Pancreas (tissue), 10 donors: ENCODE measurements around the gene MID1. TPM values are rescaled to one million over a fixed set of nuclear protein-coding genes. Genes with fewer than 3 reads are reported as not detected.

Experiments
- ATAC-seq, 4 donors: fragments of 200-7000 bp; cut with Tn5 transposase; one replicate each; pipeline versions ENCODE4 v1.8.0 to v1.9.1; 2020; ENCODE audit warnings: mild to moderate bottlenecking in 4 of 4, moderate library complexity in 4 of 4
- DNase-seq, 6 donors: peaks; one replicate each; pipeline ENCODE4 v3.0.0-alpha.2; 2020
- FAIRE-seq: peaks from 2 replicates; lab custom pipeline; 2012; peaks lifted over from hg19 to GRCh38; lab: Jason Lieb, UNC
- H3K27ac ChIP-seq, 4 donors: fragments of 200-600 bp; sonication (generic); 1 replicate in 3 of 4; 2 replicates in 1 of 4; pipeline versions ENCODE4 v1.5.0 to v1.8.0; 2020
- H3K27me3 ChIP-seq, 4 donors: fragments of 200-600 bp; one replicate each; pipeline ENCODE4 v1.8.0; 2021
- H3K36me3 ChIP-seq, 3 donors: fragments of 200-600 bp; sonication (generic) in 1 of 3; one replicate each; pipeline versions ENCODE4 v1.5.0 to v1.8.0; 2020 to 2021
- H3K4me1 ChIP-seq, 3 donors: fragments of 200-600 bp; one replicate each; pipeline ENCODE4 v1.8.0; 2021
- H3K4me3 ChIP-seq, 4 donors: fragments of 200-600 bp; sonication (generic) in 2 of 4; one replicate each; pipeline versions ENCODE4 v1.5.0 to v1.8.0; 2020 to 2021
- H3K9me3 ChIP-seq, 4 donors: fragments of 200-600 bp; one replicate each; pipeline ENCODE4 v1.8.0; 2021
- WGBS, 2 donors: extraction: QIAGEN DNeasy Blood & Tissue Kit; methylation state at CpG; one replicate each; pipeline ENCODE4 v1.1.7; 2013; 5-methylcytosine and 5-hydroxymethylcytosine counted together
- intact Hi-C, 3 donors: fragments of 100-400 bp; cut with DNase I; formaldehyde crosslinking; loops; one replicate each; pipeline versions ENCODE4 v1.11.1 to v1.14.2; 2022
- polyA plus RNA-seq, 2 donors: library from polyadenylated mRNA; stranded (reverse); fragments of 200-250 nt; gene quantifications; one replicate each; pipeline ENCODE4 v1.2.3, GENCODE V29; 2013
- total RNA-seq, 6 donors: library from RNA; stranded (reverse); fragmentation: NEBNext Ultra II Directional in 4 of 6; extraction: Animal tissue kit (Norgen Biotek cat#: 25700) in 4 of 6; gene quantifications; one replicate each; pipeline versions ENCODE4 v1.2.1 to v1.2.4, GENCODE V29; 2021 to 2023
- TF ChIP-seq, protein P1 (sequence below), 4 donors: fragments of 200-600 bp; sonication (generic) in 3 of 4; IDR thresholded peaks; one replicate each; pipeline versions ENCODE4 v1.5.0 to v1.8.0; 2021; ENCODE audit warnings: antibody characterized with exemption in 4 of 4
- donor health status: healthy with polysubstance abuse.
- donor health status: DM: no; HTN: no; CAD: no; lungs with moderate emphysema.
- donor health status: DM: no; HTN: no; CAD: no.
- donor health status: control.
- donor health status: control.
- donor health status: Bipolar disorder and iron deficiency.
- donor health status: DM: yes; HTN: yes; CAD: no.
- donor health status: DM: no; HTN: no; CAD: no.
- donor health status: DM: no; HTN: no; CAD: no.
- donor health status: DM: yes; HTN: yes; CAD: no.

MID1 gene
- total and polyA plus RNA-seq, 8 donors: 3.3 to 19.2 (median 5.1) TPM

DNA sequence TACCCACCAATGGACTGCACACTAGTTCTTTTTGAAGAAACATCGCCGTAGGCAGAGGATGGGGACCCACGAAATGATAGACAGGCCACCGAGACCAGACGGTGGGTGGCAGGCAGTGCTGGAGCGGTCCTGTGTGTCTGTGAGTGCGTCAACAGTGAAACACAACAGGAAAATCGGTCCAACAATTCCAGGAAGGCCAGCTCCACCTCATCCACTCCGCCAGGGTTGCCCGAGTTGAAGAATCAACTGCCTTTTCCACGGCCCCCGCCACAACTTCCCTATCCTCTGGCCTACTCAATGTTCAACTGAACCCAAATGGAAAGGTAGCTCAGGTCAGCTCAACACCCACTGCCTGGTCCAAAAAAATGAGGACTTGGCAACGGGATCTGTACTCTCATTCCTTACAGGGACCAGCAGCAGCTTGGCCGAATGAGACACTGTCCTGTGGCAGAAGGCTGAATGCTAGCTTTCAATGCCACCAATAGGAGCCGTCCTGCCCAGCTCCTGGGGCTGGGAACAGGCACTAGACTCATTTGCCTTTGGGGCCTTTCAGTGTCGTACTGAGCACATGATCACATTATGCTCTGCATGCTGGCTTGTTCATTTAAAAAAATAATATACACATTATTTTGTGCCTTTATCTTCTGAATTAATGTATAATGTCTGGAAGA lies 43.5 kb downstream of the MID1 start:
- TF ChIP-seq, protein P1, sequence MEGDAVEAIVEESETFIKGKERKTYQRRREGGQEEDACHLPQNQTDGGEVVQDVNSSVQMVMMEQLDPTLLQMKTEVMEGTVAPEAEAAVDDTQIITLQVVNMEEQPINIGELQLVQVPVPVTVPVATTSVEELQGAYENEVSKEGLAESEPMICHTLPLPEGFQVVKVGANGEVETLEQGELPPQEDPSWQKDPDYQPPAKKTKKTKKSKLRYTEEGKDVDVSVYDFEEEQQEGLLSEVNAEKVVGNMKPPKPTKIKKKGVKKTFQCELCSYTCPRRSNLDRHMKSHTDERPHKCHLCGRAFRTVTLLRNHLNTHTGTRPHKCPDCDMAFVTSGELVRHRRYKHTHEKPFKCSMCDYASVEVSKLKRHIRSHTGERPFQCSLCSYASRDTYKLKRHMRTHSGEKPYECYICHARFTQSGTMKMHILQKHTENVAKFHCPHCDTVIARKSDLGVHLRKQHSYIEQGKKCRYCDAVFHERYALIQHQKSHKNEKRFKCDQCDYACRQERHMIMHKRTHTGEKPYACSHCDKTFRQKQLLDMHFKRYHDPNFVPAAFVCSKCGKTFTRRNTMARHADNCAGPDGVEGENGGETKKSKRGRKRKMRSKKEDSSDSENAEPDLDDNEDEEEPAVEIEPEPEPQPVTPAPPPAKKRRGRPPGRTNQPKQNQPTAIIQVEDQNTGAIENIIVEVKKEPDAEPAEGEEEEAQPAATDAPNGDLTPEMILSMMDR (IDR thresholded peaks at IDR 0.05): no peak
- 69 to 89% methylated on average over 16 of the region's 16 CpGs for WGBS, 2 donors
- DNase-seq: no peak
- H3K27me3 ChIP-seq: peaks cover 0 to 2% (median 0%) of the 10 kb centered on the region in 4 donors
- ATAC-seq: no peak
- FAIRE-seq: no peak
- no peak overlapping the region for H3K27ac ChIP-seq
- no peak overlapping the region for H3K4me3 ChIP-seq
- H3K4me1 ChIP-seq: no peaks in the 10 kb centered on the region
- no peaks in the 10 kb centered on the region for H3K9me3 ChIP-seq
- no peaks in the 10 kb centered on the region for H3K36me3 ChIP-seq
- intact Hi-C loops: no loop called here

- H3K4me3 ChIP-seq: no peak overlapping the region
These were observed 44.2 kb downstream of the MID1 start for GRCh38 chrX:10576186-10576585.

DNA sequence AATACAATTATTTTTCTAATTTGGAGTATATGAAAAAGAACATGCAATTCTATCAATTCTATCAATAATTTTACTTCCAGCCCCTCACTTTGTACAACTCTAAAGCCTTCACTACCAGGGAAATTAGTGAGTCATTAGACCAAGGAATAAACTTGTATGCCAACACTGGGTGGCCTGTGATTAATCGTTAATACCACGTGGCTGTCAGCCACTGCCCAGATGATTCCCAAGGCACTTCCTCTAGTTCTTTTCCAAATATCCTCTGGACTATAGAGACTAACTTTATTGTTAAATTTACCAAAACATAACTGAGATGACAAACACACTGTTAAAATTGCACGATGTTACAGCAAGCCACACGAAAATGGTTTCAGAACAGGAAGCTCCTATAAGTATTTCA lies 45.7 kb downstream of the MID1 start:
- FAIRE-seq (no peak), ATAC-seq (peak in 3 of 4 donors; percentile 54 to 60 (median 54)), DNase-seq (no peak)
- H3K9me3 ChIP-seq: no peaks in the 10 kb centered on the region
- H3K4me1 ChIP-seq: no peaks in the 10 kb centered on the region
- H3K4me3 ChIP-seq: no peak overlapping the region
- H3K36me3 ChIP-seq: no peaks in the 10 kb centered on the region
- peaks cover 0 to 2% (median 0%) of the 10 kb centered on the region in 4 donors for H3K27me3 ChIP-seq
- no peak overlapping the region for H3K27ac ChIP-seq
- intact Hi-C loops: no loop called here
- TF ChIP-seq, protein P1 (IDR thresholded peaks at IDR 0.05): no peak
- 59 to 61% methylated on average over 4 of the region's 4 CpGs for WGBS, 2 donors

More at GRCh38 chrX:10576186-10576585, 44.2 kb downstream of the MID1 start:
- WGBS, 2 donors: 50 to 81% methylated on average over 4 of the region's 4 CpGs
- no peak overlapping the region for H3K27ac ChIP-seq
- H3K9me3 ChIP-seq: no peaks in the 10 kb centered on the region
- no peaks in the 10 kb centered on the region for H3K36me3 ChIP-seq
- FAIRE-seq: no peak
- intact Hi-C loops: no loop called here
- no peak for DNase-seq
- peaks cover 0 to 2% (median 0%) of the 10 kb centered on the region in 4 donors for H3K27me3 ChIP-seq
- TF ChIP-seq, protein P1 (IDR thresholded peaks at IDR 0.05): no peak
- no peak for ATAC-seq
- no peaks in the 10 kb centered on the region for H3K4me1 ChIP-seq

DNA sequence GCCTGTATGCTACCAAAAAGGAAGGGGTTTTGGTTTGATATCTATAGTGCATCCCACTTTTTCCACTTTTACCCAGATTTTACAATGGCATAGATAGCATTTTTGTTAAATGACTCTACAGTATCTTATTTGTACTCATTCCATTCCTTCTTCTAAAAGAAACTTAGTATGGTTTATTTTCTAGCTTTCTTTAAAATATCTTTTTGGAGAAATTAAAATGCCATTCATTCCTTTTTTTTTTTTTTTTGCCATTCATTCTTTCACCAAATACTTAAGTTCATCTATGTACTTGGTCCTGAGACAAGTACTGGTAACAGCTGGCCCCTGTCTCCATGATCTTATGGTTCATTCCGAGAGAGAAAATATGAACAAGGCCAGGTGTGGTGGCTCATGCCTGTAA lies 49.1 kb downstream of the MID1 start:
- no peaks in the 10 kb centered on the region for H3K36me3 ChIP-seq
- no peaks in the 10 kb centered on the region for H3K9me3 ChIP-seq
- 81 to 90% methylated on average over 1 of the region's 1 CpG for WGBS, 2 donors
- no peak overlapping the region for H3K27ac ChIP-seq
- no peak overlapping the region for H3K4me3 ChIP-seq
- TF ChIP-seq, protein P1 (IDR thresholded peaks at IDR 0.05): no peak
- H3K4me1 ChIP-seq: no peaks in the 10 kb centered on the region
- no peak for ATAC-seq
- H3K27me3 ChIP-seq: peaks cover 0 to 2% (median 0%) of the 10 kb centered on the region in 4 donors
- intact Hi-C loops: no loop called here
- no peak for DNase-seq
- peak; percentile 32 for FAIRE-seq

- DNase-seq: no peak
- Histone ChIP-seq H3K4me3 (no peak overlapping the region), H3K27me3 (peaks cover 0 to 2% (median 0%) of the 10 kb centered on the region in 4 donors), H3K27ac (no peak overlapping the region), H3K36me3 (no peaks in the 10 kb centered on the region), H3K4me1 (no peaks in the 10 kb centered on the region), H3K9me3 (no peaks in the 10 kb centered on the region)
- no peak for ATAC-seq
- intact Hi-C loops: no loop called here
- TF ChIP-seq, protein P1 (IDR thresholded peaks at IDR 0.05): no peak
- WGBS, 2 donors: 90 to 100% methylated on average over 1 of the region's 1 CpG
- no peak for FAIRE-seq
These were observed 49.8 kb downstream of the MID1 start for GRCh38 chrX:10570601-10571000.
